ENCODE data around the gene ZNF618.

Gene ZNF618

DNA sequence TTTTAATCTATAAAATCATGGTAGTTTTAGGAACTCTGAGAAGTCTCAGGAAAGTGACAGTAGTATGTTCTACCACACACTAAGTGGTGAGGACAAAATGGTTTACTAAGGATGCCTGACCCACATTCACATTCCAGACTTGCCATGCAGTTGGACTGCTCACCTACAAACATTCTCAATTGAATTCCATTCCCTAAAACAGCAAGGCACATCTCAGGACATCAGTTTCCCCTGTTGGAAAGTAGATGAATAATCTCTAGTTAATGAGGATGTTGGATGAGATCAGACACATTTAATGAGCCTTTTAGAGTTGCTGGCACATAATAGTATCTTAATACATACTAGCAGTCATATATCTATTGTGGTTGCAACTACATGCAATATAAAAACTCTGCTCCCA lies 76.6 kb downstream of the ZNF618 start:
- no peaks in the 10 kb centered on the region for H3K36me3 ChIP-seq (ENCODE audit: control insufficient read depth, insufficient read depth, low read length)
- H3K9me3 ChIP-seq (ENCODE audit: control insufficient read depth, insufficient read depth, low read length), result no peaks in the 10 kb centered on the region
- H3K4me3 ChIP-seq (ENCODE audit: low read depth, low read length), result no peak overlapping the region
- no peak overlapping the region for H3K9ac ChIP-seq (ENCODE audit: low read depth, low read length)
- no peaks in the 10 kb centered on the region for H3K4me1 ChIP-seq (ENCODE audit: control insufficient read depth, insufficient read depth, low read length)
- H3K27me3 ChIP-seq (ENCODE audit: control insufficient read depth, insufficient read depth, low read length), result no peaks in the 10 kb centered on the region

DNA sequence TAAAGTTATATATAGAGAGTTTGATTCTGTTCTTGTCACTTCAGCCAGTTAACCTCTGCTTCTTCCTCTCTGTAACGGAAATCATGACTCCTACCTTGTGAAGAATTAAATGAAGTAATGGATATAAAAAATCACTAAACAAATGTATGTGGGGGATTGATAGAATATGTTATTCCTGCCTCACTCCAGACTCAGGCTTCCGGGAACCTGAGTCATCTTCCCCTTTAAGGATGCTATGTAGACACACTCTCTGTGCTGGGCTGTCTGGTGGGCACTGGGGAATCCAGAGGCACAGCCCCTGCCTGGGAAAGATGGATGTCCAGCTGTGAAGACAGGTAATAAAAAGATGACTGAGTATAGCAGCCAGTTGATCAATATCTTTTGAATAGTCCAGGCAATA lies 77.4 kb downstream of the ZNF618 start:
- Histone ChIP-seq H3K4me3 (ENCODE audit: low read depth, low read length) (no peak overlapping the region), H3K9ac (ENCODE audit: low read depth, low read length) (no peak overlapping the region), H3K9me3 (ENCODE audit: control insufficient read depth, insufficient read depth, low read length) (no peaks in the 10 kb centered on the region), H3K36me3 (ENCODE audit: control insufficient read depth, insufficient read depth, low read length) (no peaks in the 10 kb centered on the region), H3K4me1 (ENCODE audit: control insufficient read depth, insufficient read depth, low read length) (no peaks in the 10 kb centered on the region), H3K27me3 (ENCODE audit: control insufficient read depth, insufficient read depth, low read length) (no peaks in the 10 kb centered on the region)

- Histone ChIP-seq H3K9ac (ENCODE audit: low read depth, low read length) (no peak overlapping the region), H3K36me3 (ENCODE audit: control insufficient read depth, insufficient read depth, low read length) (no peaks in the 10 kb centered on the region), H3K4me1 (ENCODE audit: control insufficient read depth, insufficient read depth, low read length) (no peaks in the 10 kb centered on the region), H3K4me3 (ENCODE audit: low read depth, low read length) (no peak overlapping the region), H3K27me3 (ENCODE audit: control insufficient read depth, insufficient read depth, low read length) (no peaks in the 10 kb centered on the region), H3K9me3 (ENCODE audit: control insufficient read depth, insufficient read depth, low read length) (no peaks in the 10 kb centered on the region)
These were observed 78.5 kb downstream of the ZNF618 start for GRCh38 chr9:113954591-113954990.

DNA sequence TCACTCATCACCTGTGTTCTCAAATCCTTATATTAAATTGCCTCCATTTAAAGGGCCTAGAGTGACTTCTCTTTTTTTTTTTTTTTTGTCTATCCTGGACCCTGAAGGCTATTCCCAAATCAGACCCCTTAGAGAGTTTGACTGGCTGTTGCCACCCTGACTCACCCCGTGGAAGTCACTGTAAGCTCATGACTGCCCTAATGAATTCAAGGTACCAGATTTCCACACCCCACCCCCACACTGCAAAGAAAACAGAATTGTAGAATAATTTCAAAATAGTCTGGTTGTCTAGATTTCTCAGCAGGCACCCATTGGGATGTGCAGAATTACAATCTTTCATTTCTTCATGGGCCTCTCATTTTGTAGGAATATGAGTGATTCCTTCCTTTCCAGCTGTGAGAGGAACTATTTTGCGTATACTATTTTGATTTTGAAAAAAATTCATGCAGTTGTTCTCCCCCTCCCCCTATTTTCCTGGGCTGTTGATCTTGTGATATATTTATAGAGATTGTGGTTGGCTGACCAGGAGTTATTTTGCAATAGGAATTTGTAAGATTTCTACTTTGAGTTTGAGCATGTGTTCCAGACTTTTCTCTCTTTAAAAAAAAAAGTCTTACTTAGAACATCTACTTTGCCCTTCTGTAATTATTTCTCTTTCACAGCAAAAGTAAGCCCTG lies 79.1 kb downstream of the ZNF618 start:
- Histone ChIP-seq H3K9ac (ENCODE audit: low read depth, low read length) (no peak overlapping the region), H3K9me3 (ENCODE audit: control insufficient read depth, insufficient read depth, low read length) (no peaks in the 10 kb centered on the region), H3K36me3 (ENCODE audit: control insufficient read depth, insufficient read depth, low read length) (no peaks in the 10 kb centered on the region), H3K4me3 (ENCODE audit: low read depth, low read length) (no peak overlapping the region), H3K27me3 (ENCODE audit: control insufficient read depth, insufficient read depth, low read length) (no peaks in the 10 kb centered on the region), H3K4me1 (ENCODE audit: control insufficient read depth, insufficient read depth, low read length) (no peaks in the 10 kb centered on the region)

- H3K9me3 ChIP-seq (ENCODE audit: control insufficient read depth, insufficient read depth, low read length), result no peaks in the 10 kb centered on the region
- no peaks in the 10 kb centered on the region for H3K36me3 ChIP-seq (ENCODE audit: control insufficient read depth, insufficient read depth, low read length)
- no peak overlapping the region for H3K9ac ChIP-seq (ENCODE audit: low read depth, low read length)
- no peaks in the 10 kb centered on the region for H3K4me1 ChIP-seq (ENCODE audit: control insufficient read depth, insufficient read depth, low read length)
- no peaks in the 10 kb centered on the region for H3K27me3 ChIP-seq (ENCODE audit: control insufficient read depth, insufficient read depth, low read length)
- H3K4me3 ChIP-seq (ENCODE audit: low read depth, low read length), result no peak overlapping the region
These were observed 80.8 kb downstream of the ZNF618 start for GRCh38 chr9:113956901-113957300.

- Histone ChIP-seq H3K36me3 (ENCODE audit: control insufficient read depth, insufficient read depth, low read length) (no peaks in the 10 kb centered on the region), H3K4me1 (ENCODE audit: control insufficient read depth, insufficient read depth, low read length) (no peaks in the 10 kb centered on the region), H3K9me3 (ENCODE audit: control insufficient read depth, insufficient read depth, low read length) (no peaks in the 10 kb centered on the region), H3K27me3 (ENCODE audit: control insufficient read depth, insufficient read depth, low read length) (no peaks in the 10 kb centered on the region), H3K4me3 (ENCODE audit: low read depth, low read length) (no peak overlapping the region), H3K9ac (ENCODE audit: low read depth, low read length) (no peak overlapping the region)
These were observed 81.2 kb downstream of the ZNF618 start for GRCh38 chr9:113957351-113957750.

GRCh38 chr9:113957821-113958341 lies 81.8 kb downstream of the ZNF618 start:
- H3K4me3 ChIP-seq (ENCODE audit: low read depth, low read length), result no peak overlapping the region
- H3K9me3 ChIP-seq (ENCODE audit: control insufficient read depth, insufficient read depth, low read length), result no peaks in the 10 kb centered on the region
- no peaks in the 10 kb centered on the region for H3K4me1 ChIP-seq (ENCODE audit: control insufficient read depth, insufficient read depth, low read length)
- no peak overlapping the region for H3K9ac ChIP-seq (ENCODE audit: low read depth, low read length)
- H3K27me3 ChIP-seq (ENCODE audit: control insufficient read depth, insufficient read depth, low read length), result no peaks in the 10 kb centered on the region
- no peaks in the 10 kb centered on the region for H3K36me3 ChIP-seq (ENCODE audit: control insufficient read depth, insufficient read depth, low read length)

- no peak overlapping the region for H3K9ac ChIP-seq (ENCODE audit: low read depth, low read length)
- H3K36me3 ChIP-seq (ENCODE audit: control insufficient read depth, insufficient read depth, low read length), result no peaks in the 10 kb centered on the region
- no peaks in the 10 kb centered on the region for H3K9me3 ChIP-seq (ENCODE audit: control insufficient read depth, insufficient read depth, low read length)
- H3K27me3 ChIP-seq (ENCODE audit: control insufficient read depth, insufficient read depth, low read length), result no peaks in the 10 kb centered on the region
- no peak overlapping the region for H3K4me3 ChIP-seq (ENCODE audit: low read depth, low read length)
- no peaks in the 10 kb centered on the region for H3K4me1 ChIP-seq (ENCODE audit: control insufficient read depth, insufficient read depth, low read length)
These were observed 82.4 kb downstream of the ZNF618 start for GRCh38 chr9:113958556-113958955.

GRCh38 chr9:113960768-113961167 lies 84.7 kb downstream of the ZNF618 start:
- H3K4me3 ChIP-seq (ENCODE audit: low read depth, low read length), result no peak overlapping the region
- no peaks in the 10 kb centered on the region for H3K27me3 ChIP-seq (ENCODE audit: control insufficient read depth, insufficient read depth, low read length)
- H3K9me3 ChIP-seq (ENCODE audit: control insufficient read depth, insufficient read depth, low read length), result no peaks in the 10 kb centered on the region
- no peaks in the 10 kb centered on the region for H3K4me1 ChIP-seq (ENCODE audit: control insufficient read depth, insufficient read depth, low read length)
- H3K9ac ChIP-seq (ENCODE audit: low read depth, low read length), result no peak overlapping the region
- H3K36me3 ChIP-seq (ENCODE audit: control insufficient read depth, insufficient read depth, low read length), result no peaks in the 10 kb centered on the region

DNA sequence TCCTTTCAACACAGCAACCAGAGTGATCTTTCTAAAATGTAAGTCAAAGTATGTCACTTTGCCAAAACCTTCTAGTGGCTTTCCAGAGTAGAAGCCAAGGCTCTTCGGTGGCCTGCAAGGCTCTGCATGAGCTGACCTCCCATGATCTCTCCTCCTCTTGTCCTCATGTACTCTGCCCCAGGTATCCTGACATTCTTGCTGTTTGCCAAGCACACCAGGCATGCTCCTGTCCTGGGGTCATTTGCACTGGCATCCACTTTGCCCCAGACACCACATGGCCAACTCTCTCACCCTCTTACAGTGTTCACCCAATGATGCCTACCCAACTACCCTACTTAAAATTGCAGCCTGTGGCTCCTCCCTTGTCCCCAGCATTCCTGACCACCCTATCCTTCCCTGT lies 86.3 kb downstream of the ZNF618 start:
- no peaks in the 10 kb centered on the region for H3K36me3 ChIP-seq (ENCODE audit: control insufficient read depth, insufficient read depth, low read length)
- no peak overlapping the region for H3K9ac ChIP-seq (ENCODE audit: low read depth, low read length)
- H3K9me3 ChIP-seq (ENCODE audit: control insufficient read depth, insufficient read depth, low read length), result no peaks in the 10 kb centered on the region
- H3K4me1 ChIP-seq (ENCODE audit: control insufficient read depth, insufficient read depth, low read length), result no peaks in the 10 kb centered on the region
- no peak overlapping the region for H3K4me3 ChIP-seq (ENCODE audit: low read depth, low read length)
- H3K27me3 ChIP-seq (ENCODE audit: control insufficient read depth, insufficient read depth, low read length), result no peaks in the 10 kb centered on the region

DNA sequence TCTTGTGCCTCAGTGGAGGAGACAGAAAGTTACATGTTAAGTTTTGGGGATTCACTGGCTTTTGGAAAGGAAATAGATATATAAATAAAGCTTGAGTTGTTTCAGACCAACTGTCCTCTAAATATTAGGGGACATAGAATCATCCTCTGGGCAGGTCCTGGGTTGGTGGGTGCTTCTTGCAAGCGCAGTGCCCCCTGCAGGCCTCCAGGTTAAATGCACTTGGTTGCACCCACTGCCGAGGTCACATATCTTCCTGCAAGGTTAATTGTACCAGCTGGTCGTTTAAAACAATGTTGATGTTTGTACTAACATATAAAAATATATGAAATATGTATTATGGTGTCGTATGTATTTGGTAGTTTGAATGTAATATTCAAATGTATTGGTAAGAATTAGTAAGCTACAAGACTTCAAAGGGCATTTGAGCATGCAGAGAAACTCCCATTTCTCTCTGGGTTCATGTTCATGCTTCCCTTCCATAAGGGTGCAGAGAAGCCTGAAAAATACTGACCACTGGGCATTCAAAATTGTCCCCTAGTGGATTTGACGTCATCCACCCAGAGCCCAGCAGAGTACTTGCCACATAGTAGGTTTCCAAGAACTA lies 87.0 kb downstream of the ZNF618 start:
- no peak overlapping the region for H3K9ac ChIP-seq (ENCODE audit: low read depth, low read length)
- H3K4me3 ChIP-seq (ENCODE audit: low read depth, low read length), result no peak overlapping the region
- H3K9me3 ChIP-seq (ENCODE audit: control insufficient read depth, insufficient read depth, low read length), result no peaks in the 10 kb centered on the region
- H3K4me1 ChIP-seq (ENCODE audit: control insufficient read depth, insufficient read depth, low read length), result no peaks in the 10 kb centered on the region
- H3K27me3 ChIP-seq (ENCODE audit: control insufficient read depth, insufficient read depth, low read length), result no peaks in the 10 kb centered on the region
- no peaks in the 10 kb centered on the region for H3K36me3 ChIP-seq (ENCODE audit: control insufficient read depth, insufficient read depth, low read length)

- H3K36me3 ChIP-seq (ENCODE audit: control insufficient read depth, insufficient read depth, low read length), result no peaks in the 10 kb centered on the region
- H3K4me1 ChIP-seq (ENCODE audit: control insufficient read depth, insufficient read depth, low read length), result no peaks in the 10 kb centered on the region
- H3K9me3 ChIP-seq (ENCODE audit: control insufficient read depth, insufficient read depth, low read length), result no peaks in the 10 kb centered on the region
- no peak overlapping the region for H3K4me3 ChIP-seq (ENCODE audit: low read depth, low read length)
- no peaks in the 10 kb centered on the region for H3K27me3 ChIP-seq (ENCODE audit: control insufficient read depth, insufficient read depth, low read length)
- H3K9ac ChIP-seq (ENCODE audit: low read depth, low read length), result no peak overlapping the region
These were observed 87.8 kb downstream of the ZNF618 start for GRCh38 chr9:113963696-113964494.
